B cell (primary cell): ENCODE data around the gene DSCAML1. TPM values are rescaled to one million over a fixed set of nuclear protein-coding genes. Genes with fewer than 3 reads are reported as not detected.

Source experiments
- ATAC-seq: fragments of 200-7000 bp; cut with Tn5 transposase; one replicate; pipeline ENCODE4 v1.10.0; 2021; ENCODE audit warnings: low read depth, mild to moderate bottlenecking, moderate number of reproducible peaks, moderate library complexity
- CTCF ChIA-PET: fragments of 350-600 bp; sonication (Branson Sonifier 250); formaldehyde crosslinking; loops from one replicate; lab custom pipeline; 2021; ENCODE audit warnings: antibody characterized with exemption, inconsistent platforms; lab: Charles Lee
- POLR2A ChIA-PET: fragments of 350-600 bp; sonication (Branson Sonifier 250); formaldehyde crosslinking; loops from one replicate; lab custom pipeline; 2021; ENCODE audit warnings: antibody characterized with exemption; lab: Charles Lee
- DNase-seq: peaks from one replicate; pipeline ENCODE4 v3.0.0; 2013
- H2AFZ ChIP-seq: 2 replicates; pipeline ENCODE4 v1.6.1; 2012; ENCODE audit warnings: mild to moderate bottlenecking, low read depth, low read length; ENCODE audit not compliant: insufficient read depth, poor library complexity, severe bottlenecking
- H3K27ac ChIP-seq, 2 donors: 1 replicate in 1 of 2; 2 replicates in 1 of 2; pipeline ENCODE4 v1.5.1; 2012 to 2013; ENCODE audit warnings: low read length in 2 of 2, mild to moderate bottlenecking in 2 of 2, moderate library complexity in 1 of 2
- H3K27me3 ChIP-seq, 4 experiments: fragments of 200-600 bp in 1 of 4; sonication (generic) in 1 of 4; replicated peaks in 1 of 4; 1 replicate in 2 of 4; 2 replicates in 2 of 4; pipeline versions ENCODE4 v1.6.1 to v1.7.0; 2013 to 2016; ENCODE audit warnings: low read length in 3 of 4, mild to moderate bottlenecking in 2 of 4, mixed read lengths in 1 of 4, moderate library complexity in 1 of 4; ENCODE audit not compliant: insufficient read depth in 4 of 4, control insufficient read depth in 3 of 4; ENCODE audit errors: control extremely low read depth in 1 of 4
- H3K36me3 ChIP-seq, 2 experiments: replicated peaks in 1 of 2; 1 replicate in 1 of 2; 2 replicates in 1 of 2; pipeline versions ENCODE4 v1.6.1 to v1.7.1; 2013; ENCODE audit warnings: low read length in 1 of 2; ENCODE audit not compliant: insufficient read depth in 2 of 2, control insufficient read depth in 1 of 2; ENCODE audit errors: control extremely low read depth in 1 of 2, extremely low read depth in 1 of 2
- H3K4me1 ChIP-seq, 2 donors: fragments of 200-600 bp in 1 of 2; sonication (generic) in 1 of 2; 1 replicate in 1 of 2; 2 replicates in 1 of 2; pipeline versions ENCODE4 v1.5.1 to v1.6.1; 2013 to 2017; ENCODE audit warnings: low read length in 2 of 2; ENCODE audit not compliant: control insufficient read depth in 2 of 2, insufficient read depth in 2 of 2
- H3K4me2 ChIP-seq: replicated peaks from 2 replicates; pipeline ENCODE3; 2012; ENCODE audit warnings: mild to moderate bottlenecking, low read depth, low read length; ENCODE audit not compliant: poor library complexity, severe bottlenecking
- H3K4me3 ChIP-seq, 5 experiments: fragments of 200-600 bp in 1 of 5; sonication (generic) in 1 of 5; 1 replicate in 3 of 5; 2 replicates in 2 of 5; pipeline versions ENCODE4 v1.5.1 to v1.7.0; 2011 to 2016; ENCODE audit warnings: low read length in 4 of 5, mild to moderate bottlenecking in 4 of 5, low read depth in 2 of 5, control low read depth in 1 of 5, moderate library complexity in 1 of 5; ENCODE audit not compliant: insufficient read depth in 1 of 5; ENCODE audit errors: control extremely low read depth in 1 of 5, extremely low read depth in 1 of 5
- H3K79me2 ChIP-seq: fragments of 200-600 bp; sonication (generic); one replicate; pipeline ENCODE4 v1.6.0; 2016; ENCODE audit warnings: low read length; ENCODE audit not compliant: control insufficient read depth, insufficient read depth
- H3K9ac ChIP-seq: fragments of 200-600 bp; sonication (generic); 2 replicates; pipeline ENCODE4 v1.6.1; 2017; ENCODE audit warnings: mild to moderate bottlenecking, low read length, moderate library complexity
- H3K9me3 ChIP-seq, 3 donors: one replicate each; pipeline versions ENCODE4 v1.6.1 to v1.7.1; 2013; ENCODE audit warnings: low read length in 2 of 3; ENCODE audit not compliant: control insufficient read depth in 2 of 3, insufficient read depth in 1 of 3; ENCODE audit errors: control extremely low read depth in 1 of 3
- H4K20me1 ChIP-seq: 2 replicates; pipeline ENCODE4 v1.6.0; 2012; ENCODE audit warnings: mild to moderate bottlenecking, low read length; ENCODE audit not compliant: insufficient read depth, control insufficient read depth, poor library complexity, severe bottlenecking
- H3K27ac Mint-ChIP-seq: one replicate; pipeline ENCODE4 v1.8.0; 2021; ENCODE audit warnings: mixed read lengths
- H3K27me3 Mint-ChIP-seq: one replicate; pipeline ENCODE4 v1.8.0; 2021; ENCODE audit warnings: mixed read lengths
- H3K4me1 Mint-ChIP-seq: one replicate; pipeline ENCODE4 v1.8.0; 2021; ENCODE audit warnings: mixed read lengths
- H3K4me3 Mint-ChIP-seq: one replicate; pipeline ENCODE4 v1.8.0; 2021; ENCODE audit warnings: mixed read lengths
- H3K9me3 Mint-ChIP-seq: one replicate; pipeline ENCODE4 v1.8.0; 2022; ENCODE audit warnings: mixed read lengths; ENCODE audit not compliant: insufficient read depth
- EZH2 ChIP-seq: IDR thresholded peaks from 2 replicates; pipeline ENCODE4 v1.6.1; 2012; ENCODE audit warnings: borderline replicate concordance, low read depth, mild to moderate bottlenecking, moderate library complexity, low read length; ENCODE audit not compliant: insufficient read depth, poor library complexity, severe bottlenecking
- WGBS: methylation state at CpG from one replicate; pipeline ENCODE4 v1.1.5; 2013; ENCODE audit warnings: missing lambda C conversion rate; ENCODE audit not compliant: insufficient coverage; 5-methylcytosine and 5-hydroxymethylcytosine counted together
- intact Hi-C: fragments of 100-400 bp; cut with micrococcal nuclease; formaldehyde crosslinking; loops from one replicate; pipeline ENCODE4 v1.10.0; 2022
- polyA plus RNA-seq: library from polyadenylated mRNA; depleted of rRNA; stranded (reverse); fragments of >200 nt; gene quantifications from 2 replicates; pipeline ENCODE4 v1.2.3, GENCODE V29; 2012
- total RNA-seq, 2 donors: library from RNA; stranded (reverse); fragments of 120-200 nt in 1 of 2; gene quantifications; 1 replicate in 1 of 2; 2 replicates in 1 of 2; pipeline versions ENCODE4 v1.2.3 to v1.2.4, GENCODE V29; 2013 to 2022
- TF ChIP-seq, protein P1 (sequence below): fragments of 200-600 bp; IDR thresholded peaks from one replicate; pipeline ENCODE4 v1.8.0; 2022; ENCODE audit warnings: antibody characterized with exemption, mild to moderate bottlenecking

The DSCAML1 gene
- total and polyA plus RNA-seq, 2 donors (not counting 1 experiment from before 2014, with no cell fraction given) = 1.2 to 6.2 TPM

DNA sequence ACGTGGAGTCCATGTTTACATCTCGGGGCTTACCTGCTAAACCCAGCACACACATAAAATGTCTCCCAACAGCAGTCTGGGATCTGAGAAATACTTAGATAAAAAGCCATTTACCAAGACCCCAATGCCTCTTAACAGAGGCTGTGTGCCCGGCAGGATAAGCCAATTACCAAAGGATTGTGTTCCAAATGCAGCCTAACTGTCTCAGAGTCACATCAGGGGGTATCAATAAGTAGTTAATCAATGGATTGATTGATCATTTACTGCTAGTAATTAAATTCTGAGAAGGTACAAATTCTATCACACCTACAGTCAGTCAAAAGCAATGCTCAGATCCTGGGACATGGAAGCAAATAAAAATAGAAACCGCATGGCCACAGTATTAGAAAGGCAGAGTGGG is 125.6 kb downstream of the DSCAML1 start:
- no peaks in the 10 kb centered on the region for H3K79me2 ChIP-seq
- H3K4me3 ChIP-seq = no peak overlapping the region
- TF ChIP-seq EZH2 = no peak
- TF ChIP-seq, protein P1, sequence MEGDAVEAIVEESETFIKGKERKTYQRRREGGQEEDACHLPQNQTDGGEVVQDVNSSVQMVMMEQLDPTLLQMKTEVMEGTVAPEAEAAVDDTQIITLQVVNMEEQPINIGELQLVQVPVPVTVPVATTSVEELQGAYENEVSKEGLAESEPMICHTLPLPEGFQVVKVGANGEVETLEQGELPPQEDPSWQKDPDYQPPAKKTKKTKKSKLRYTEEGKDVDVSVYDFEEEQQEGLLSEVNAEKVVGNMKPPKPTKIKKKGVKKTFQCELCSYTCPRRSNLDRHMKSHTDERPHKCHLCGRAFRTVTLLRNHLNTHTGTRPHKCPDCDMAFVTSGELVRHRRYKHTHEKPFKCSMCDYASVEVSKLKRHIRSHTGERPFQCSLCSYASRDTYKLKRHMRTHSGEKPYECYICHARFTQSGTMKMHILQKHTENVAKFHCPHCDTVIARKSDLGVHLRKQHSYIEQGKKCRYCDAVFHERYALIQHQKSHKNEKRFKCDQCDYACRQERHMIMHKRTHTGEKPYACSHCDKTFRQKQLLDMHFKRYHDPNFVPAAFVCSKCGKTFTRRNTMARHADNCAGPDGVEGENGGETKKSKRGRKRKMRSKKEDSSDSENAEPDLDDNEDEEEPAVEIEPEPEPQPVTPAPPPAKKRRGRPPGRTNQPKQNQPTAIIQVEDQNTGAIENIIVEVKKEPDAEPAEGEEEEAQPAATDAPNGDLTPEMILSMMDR = no peak
- H3K27ac Mint-ChIP-seq = no peak overlapping the region
- H3K27me3 Mint-ChIP-seq = peaks cover 27% of the 10 kb centered on the region
- H3K9me3 ChIP-seq = no peaks in the 10 kb centered on the region
- H3K9ac ChIP-seq = no peak overlapping the region
- no peaks in the 10 kb centered on the region for H3K4me1 ChIP-seq
- WGBS = 100% methylated on average over 2 of the region's 4 CpGs
- no peak overlapping the region for H2AFZ ChIP-seq
- no peaks in the 10 kb centered on the region for H4K20me1 ChIP-seq
- H3K27ac ChIP-seq = no peak overlapping the region
- intact Hi-C loops = no loop called here
- DNase-seq (no peak), ATAC-seq (no peak)
- H3K4me3 Mint-ChIP-seq = no peak overlapping the region
- H3K9me3 Mint-ChIP-seq = no peaks in the 10 kb centered on the region
- no peaks in the 10 kb centered on the region for H3K4me1 Mint-ChIP-seq
- ChIA-PET POLR2A (no interaction called here), CTCF (no interaction called here)
- H3K4me2 ChIP-seq = no peak overlapping the region
- peaks cover 0 to 2% (median 0%) of the 10 kb centered on the region in 4 experiments for H3K27me3 ChIP-seq
- H3K36me3 ChIP-seq = no peaks in the 10 kb centered on the region

DNA sequence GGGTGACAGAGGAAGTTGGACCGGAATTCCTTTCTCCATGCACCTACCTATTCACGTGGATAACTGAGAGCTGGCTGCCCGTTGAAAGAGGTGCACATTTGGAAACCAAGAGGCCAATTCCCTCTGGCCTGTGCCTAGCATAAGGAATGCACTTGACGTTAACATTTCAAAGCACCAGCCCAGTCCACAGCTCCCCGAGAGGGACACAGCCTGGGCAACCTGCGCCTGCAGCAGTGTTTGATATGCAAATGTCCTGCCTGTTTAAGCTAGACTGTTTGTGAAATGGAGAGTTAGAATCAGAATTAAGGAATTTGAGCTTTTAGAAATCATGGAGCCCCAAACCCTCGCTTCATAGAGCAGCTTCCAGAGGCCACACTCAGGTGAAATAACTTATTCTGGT is 126.1 kb downstream of the DSCAML1 start:
- Histone ChIP-seq H3K9me3 (no peaks in the 10 kb centered on the region), H3K9ac (no peak overlapping the region), H4K20me1 (no peaks in the 10 kb centered on the region), H3K27me3 (peaks cover 0 to 2% (median 0%) of the 10 kb centered on the region in 4 experiments), H3K4me1 (no peaks in the 10 kb centered on the region), H3K27ac (no peak overlapping the region), H3K36me3 (no peaks in the 10 kb centered on the region), H3K79me2 (no peaks in the 10 kb centered on the region), H3K4me2 (no peak overlapping the region), H3K4me3 (no peak overlapping the region), H2AFZ (no peak overlapping the region)
- Mint-ChIP-seq H3K27ac (no peak overlapping the region), H3K9me3 (no peaks in the 10 kb centered on the region), H3K4me3 (no peak overlapping the region), H3K4me1 (no peaks in the 10 kb centered on the region), H3K27me3 (peaks cover 27% of the 10 kb centered on the region)
- TF ChIP-seq, protein P1 = no peak
- no peak for TF ChIP-seq EZH2
- DNase-seq = no peak
- no peak for ATAC-seq
- intact Hi-C loops = no loop called here
- ChIA-PET POLR2A (no interaction called here), CTCF (no interaction called here)
- WGBS = 86% methylated on average over 5 of the region's 7 CpGs
